CD14-positive monocyte (primary cell): ENCODE data around the gene HTRA3. TPM values are rescaled to one million over a fixed set of nuclear protein-coding genes. Genes with fewer than 3 reads are reported as not detected.
A peak's percentile ranks its signal among the peaks of the same experiment; 100 is the strongest.

Experiments
- DNase-seq, 3 donors: peaks; one replicate each; pipeline ENCODE4 v3.0.0-alpha.2; 2011 to 2022
- H2AFZ ChIP-seq: 2 replicates; pipeline ENCODE4 v1.6.0; 2012; ENCODE audit warnings: mild to moderate bottlenecking, low read depth, low read length, inconsistent platforms; ENCODE audit not compliant: insufficient read depth, poor library complexity, severe bottlenecking
- H3K27ac ChIP-seq, 2 donors: 1 replicate in 1 of 2; 2 replicates in 1 of 2; pipeline ENCODE4 v1.5.1; 2012 to 2013; ENCODE audit warnings: low read length in 2 of 2, control low read depth in 1 of 2, inconsistent platforms in 1 of 2, low read depth in 1 of 2, mild to moderate bottlenecking in 1 of 2
- H3K27me3 ChIP-seq, 2 donors: one replicate each; pipeline versions ENCODE4 v1.6.0 to v1.6.1; 2011 to 2013; ENCODE audit warnings: low read length in 2 of 2; ENCODE audit not compliant: control insufficient read depth in 2 of 2, insufficient read depth in 2 of 2
- H3K36me3 ChIP-seq, 2 donors: replicated peaks in 1 of 2; 1 replicate in 1 of 2; 2 replicates in 1 of 2; pipeline versions ENCODE4 v1.5.1 to v1.6.1; 2012 to 2013; ENCODE audit warnings: low read length in 2 of 2, control low read depth in 1 of 2, inconsistent platforms in 1 of 2, mild to moderate bottlenecking in 1 of 2; ENCODE audit not compliant: insufficient read depth in 2 of 2, control insufficient read depth in 1 of 2
- H3K4me1 ChIP-seq, 2 donors: 1 replicate in 1 of 2; 2 replicates in 1 of 2; pipeline versions ENCODE4 v1.5.1 to v1.6.1; 2012 to 2013; ENCODE audit warnings: low read length in 2 of 2, control low read depth in 1 of 2, inconsistent platforms in 1 of 2, mild to moderate bottlenecking in 1 of 2, moderate library complexity in 1 of 2; ENCODE audit not compliant: insufficient read depth in 2 of 2, control insufficient read depth in 1 of 2
- H3K4me2 ChIP-seq: replicated peaks from 2 replicates; pipeline ENCODE3; 2012; ENCODE audit warnings: low read length, moderate library complexity, mild to moderate bottlenecking; ENCODE audit not compliant: poor library complexity, severe bottlenecking; ENCODE audit errors: extremely low read depth
- H3K4me3 ChIP-seq, 3 experiments: fragments of 200-600 bp in 1 of 3; sonication (generic) in 1 of 3; replicated peaks in 1 of 3; 1 replicate in 2 of 3; 2 replicates in 1 of 3; pipeline ENCODE4 v1.5.1; 2011 to 2013; ENCODE audit warnings: low read length in 3 of 3, mild to moderate bottlenecking in 3 of 3, control low read depth in 2 of 3, low read depth in 2 of 3, inconsistent platforms in 1 of 3, moderate library complexity in 1 of 3
- H3K79me2 ChIP-seq: 2 replicates; pipeline ENCODE4 v1.6.0; 2012; ENCODE audit warnings: mild to moderate bottlenecking, control low read depth, inconsistent platforms, low read length, moderate library complexity; ENCODE audit not compliant: insufficient read depth
- H3K9ac ChIP-seq: 2 replicates; pipeline ENCODE4 v1.6.0; 2017; ENCODE audit warnings: low read length, mild to moderate bottlenecking; ENCODE audit not compliant: insufficient read depth, poor library complexity, severe bottlenecking
- H3K9me3 ChIP-seq, 2 donors: replicated peaks in 1 of 2; 1 replicate in 1 of 2; 2 replicates in 1 of 2; pipeline versions ENCODE4 v1.5.1 to v1.6.1; 2012 to 2013; ENCODE audit warnings: low read length in 2 of 2, control low read depth in 1 of 2; ENCODE audit not compliant: control insufficient read depth in 1 of 2, insufficient read depth in 1 of 2
- H4K20me1 ChIP-seq: 2 replicates; pipeline ENCODE4 v1.6.0; 2012; ENCODE audit warnings: mild to moderate bottlenecking, low read length, control low read depth, moderate library complexity; ENCODE audit not compliant: insufficient read depth
- H3K27ac Mint-ChIP-seq, 7 donors: one replicate each; pipeline ENCODE4 v1.8.0; 2020; ENCODE audit warnings: mild to moderate bottlenecking in 7 of 7, mixed read lengths in 7 of 7, moderate library complexity in 6 of 7, inconsistent platforms in 2 of 7
- H3K27me3 Mint-ChIP-seq, 3 donors: one replicate each; pipeline ENCODE4 v1.8.0; 2021 to 2022; ENCODE audit warnings: low read depth in 3 of 3, mild to moderate bottlenecking in 3 of 3, mixed read lengths in 3 of 3, moderate library complexity in 3 of 3, inconsistent platforms in 1 of 3
- H3K36me3 Mint-ChIP-seq, 2 donors: one replicate each; pipeline ENCODE4 v1.8.0; 2020; ENCODE audit warnings: mixed read lengths in 2 of 2, inconsistent platforms in 1 of 2, mild to moderate bottlenecking in 1 of 2
- H3K4me1 Mint-ChIP-seq: one replicate; pipeline ENCODE4 v1.8.0; 2020; ENCODE audit warnings: mild to moderate bottlenecking, mixed read lengths
- H3K4me3 Mint-ChIP-seq, 2 donors: one replicate each; pipeline ENCODE4 v1.8.0; 2020; ENCODE audit warnings: mild to moderate bottlenecking in 2 of 2, mixed read lengths in 2 of 2, moderate library complexity in 1 of 2
- H3K9me3 Mint-ChIP-seq, 7 donors: one replicate each; pipeline ENCODE4 v1.8.0; 2020 to 2022; ENCODE audit warnings: mixed read lengths in 7 of 7, mild to moderate bottlenecking in 6 of 7, moderate library complexity in 6 of 7, inconsistent platforms in 2 of 7
- WGBS: methylation state at CpG from one replicate; pipeline ENCODE4 v1.1.5; 2013; ENCODE audit warnings: missing lambda C conversion rate; ENCODE audit not compliant: insufficient coverage; 5-methylcytosine and 5-hydroxymethylcytosine counted together
- intact Hi-C, 2 donors: fragments of 100-400 bp; cut with micrococcal nuclease; formaldehyde crosslinking; loops; one replicate each; pipeline versions ENCODE4 v1.15.0 to v1.15.1; 2023
- polyA plus RNA-seq, 3 donors: library from polyadenylated mRNA; depleted of rRNA in 1 of 3; unstranded in 2 of 3; stranded (reverse) in 1 of 3; fragments of 300-500 nt in 2 of 3; fragments of >200 nt in 1 of 3; fragmentation: Illumina TruSeq in 2 of 3; gene quantifications; 1 replicate in 2 of 3; 2 replicates in 1 of 3; pipeline ENCODE4 v1.2.3, GENCODE V29; 2012 to 2021
- TF ChIP-seq, protein P1 (sequence below): fragments of 200-600 bp; IDR thresholded peaks from one replicate; pipeline ENCODE4 v1.8.0; 2022; ENCODE audit warnings: antibody characterized with exemption, mild to moderate bottlenecking

HTRA3 gene
- polyA plus RNA-seq, 3 donors = not detected

DNA sequence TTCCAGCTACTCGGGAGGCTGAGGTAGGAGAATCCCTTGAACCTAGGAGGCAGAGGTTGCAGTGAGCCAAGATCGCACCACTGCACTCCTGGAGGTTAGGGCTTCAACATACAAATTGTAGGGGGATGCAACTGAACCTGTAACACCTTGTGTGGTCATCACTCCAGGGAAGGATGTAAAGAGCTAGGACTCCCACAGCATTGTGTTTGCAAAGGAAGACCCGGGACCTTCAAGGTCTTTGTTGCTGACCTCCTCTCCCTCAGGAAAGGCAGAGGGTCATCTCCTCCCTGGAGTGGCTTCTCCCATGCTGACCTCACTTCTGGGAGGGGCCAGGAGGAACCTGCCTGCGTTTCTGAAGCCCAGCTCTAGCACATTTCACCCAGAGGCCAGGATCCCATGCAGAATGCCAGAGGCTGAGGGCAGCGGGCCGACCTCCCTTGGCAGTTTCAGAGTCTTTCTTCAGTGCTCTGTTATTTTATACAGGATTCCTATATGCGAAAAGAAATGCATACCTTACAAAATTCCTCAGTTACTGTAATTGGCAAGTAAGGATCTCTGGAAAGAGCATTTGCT lies 80.2 kb downstream of the HTRA3 start:
- no peaks in the 10 kb centered on the region for H3K27me3 ChIP-seq
- no peak overlapping the region for H3K27ac ChIP-seq
- H3K4me2 ChIP-seq = no peak overlapping the region
- H3K9ac ChIP-seq = no peak overlapping the region
- H3K4me1 ChIP-seq = peaks cover 4 to 6% of the 10 kb centered on the region in 2 donors
- H4K20me1 ChIP-seq = no peaks in the 10 kb centered on the region
- Mint-ChIP-seq H3K4me1 (peaks cover 11% of the 10 kb centered on the region), H3K4me3 (no peak overlapping the region), H3K36me3 (no peaks in the 10 kb centered on the region), H3K9me3 (peaks cover 14 to 19% (median 16%) of the 10 kb centered on the region in 7 donors), H3K27me3 (peaks cover 2 to 5% (median 2%) of the 10 kb centered on the region in 3 donors), H3K27ac (peak overlapping the region in 1 of 7 donors; percentile 50)
- H3K9me3 ChIP-seq = peaks cover 8 to 19% of the 10 kb centered on the region in 2 donors
- intact Hi-C loops = no loop called here
- H2AFZ ChIP-seq = no peak overlapping the region
- no peak for DNase-seq
- no peak overlapping the region for H3K4me3 ChIP-seq
- H3K36me3 ChIP-seq = no peaks in the 10 kb centered on the region
- TF ChIP-seq, protein P1, sequence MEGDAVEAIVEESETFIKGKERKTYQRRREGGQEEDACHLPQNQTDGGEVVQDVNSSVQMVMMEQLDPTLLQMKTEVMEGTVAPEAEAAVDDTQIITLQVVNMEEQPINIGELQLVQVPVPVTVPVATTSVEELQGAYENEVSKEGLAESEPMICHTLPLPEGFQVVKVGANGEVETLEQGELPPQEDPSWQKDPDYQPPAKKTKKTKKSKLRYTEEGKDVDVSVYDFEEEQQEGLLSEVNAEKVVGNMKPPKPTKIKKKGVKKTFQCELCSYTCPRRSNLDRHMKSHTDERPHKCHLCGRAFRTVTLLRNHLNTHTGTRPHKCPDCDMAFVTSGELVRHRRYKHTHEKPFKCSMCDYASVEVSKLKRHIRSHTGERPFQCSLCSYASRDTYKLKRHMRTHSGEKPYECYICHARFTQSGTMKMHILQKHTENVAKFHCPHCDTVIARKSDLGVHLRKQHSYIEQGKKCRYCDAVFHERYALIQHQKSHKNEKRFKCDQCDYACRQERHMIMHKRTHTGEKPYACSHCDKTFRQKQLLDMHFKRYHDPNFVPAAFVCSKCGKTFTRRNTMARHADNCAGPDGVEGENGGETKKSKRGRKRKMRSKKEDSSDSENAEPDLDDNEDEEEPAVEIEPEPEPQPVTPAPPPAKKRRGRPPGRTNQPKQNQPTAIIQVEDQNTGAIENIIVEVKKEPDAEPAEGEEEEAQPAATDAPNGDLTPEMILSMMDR = no peak
- H3K79me2 ChIP-seq = no peaks in the 10 kb centered on the region
- 94% methylated on average over 5 of the region's 7 CpGs for WGBS

DNA sequence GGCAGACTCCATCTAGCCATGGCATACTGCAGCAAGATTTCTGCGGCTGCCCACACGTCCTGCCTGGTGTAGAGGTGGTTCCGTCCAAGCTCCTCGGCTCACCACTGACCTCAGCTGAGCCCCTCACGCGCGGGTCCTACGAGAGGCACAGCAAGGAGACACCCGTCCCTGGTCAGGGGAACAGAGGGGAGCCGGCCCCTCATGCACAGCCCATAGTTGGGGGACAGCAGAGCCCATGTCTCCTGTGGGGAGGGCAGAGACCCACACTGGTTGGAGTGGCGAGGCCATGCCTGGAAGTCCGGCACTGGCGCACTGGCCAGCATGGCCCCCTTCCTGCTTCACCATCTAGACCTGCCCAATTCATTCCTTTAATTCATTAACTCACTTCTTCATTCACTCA lies 80.8 kb downstream of the HTRA3 start:
- Histone ChIP-seq H3K4me3 (no peak overlapping the region), H3K4me2 (no peak overlapping the region), H4K20me1 (no peaks in the 10 kb centered on the region), H3K27me3 (no peaks in the 10 kb centered on the region), H3K36me3 (no peaks in the 10 kb centered on the region), H3K9me3 (peaks cover 10 to 20% of the 10 kb centered on the region in 2 donors), H2AFZ (no peak overlapping the region), H3K9ac (no peak overlapping the region), H3K27ac (no peak overlapping the region), H3K4me1 (peaks cover 4 to 6% of the 10 kb centered on the region in 2 donors), H3K79me2 (no peaks in the 10 kb centered on the region)
- Mint-ChIP-seq H3K27me3 (peaks cover under 1 to 5% (median 2%) of the 10 kb centered on the region in 3 donors), H3K36me3 (no peaks in the 10 kb centered on the region), H3K9me3 (peaks cover 15 to 22% (median 18%) of the 10 kb centered on the region in 7 donors), H3K27ac (no peak overlapping the region), H3K4me3 (no peak overlapping the region), H3K4me1 (peaks cover 11% of the 10 kb centered on the region)
- intact Hi-C loops = no loop called here
- WGBS = 93% methylated on average over 10 of the region's 13 CpGs
- TF ChIP-seq, protein P1 = no peak
- DNase-seq = peak in 1 of 3 donors; percentile 1
